H1 (cell line): ENCODE results near the gene CIAO3. TPM values are rescaled to one million over a fixed set of nuclear protein-coding genes. Genes with fewer than 3 reads are reported as not detected.

ENCODE experiments used
- CTCF ChIA-PET: fragments of 300-600 bp; sonication (Branson Sonifier 250); formaldehyde crosslinking; loops from one replicate; lab custom pipeline; 2021; ENCODE audit not compliant: partially characterized antibody; lab: Charles Lee
- POLR2A ChIA-PET: fragments of 300-600 bp; sonication (Branson Sonifier 250); formaldehyde crosslinking; loops from one replicate; lab custom pipeline; 2021; ENCODE audit warnings: inconsistent platforms; ENCODE audit not compliant: partially characterized antibody; lab: Charles Lee
- DNase-seq, 2 experiments: peaks; one replicate each; pipeline versions ENCODE4 v3.0.0 to v3.0.0-alpha.2; 2010 to 2022; ENCODE audit warnings: low spot score in 2 of 2, low read depth in 1 of 2, mixed read lengths in 1 of 2
- FAIRE-seq: peaks from 2 replicates; lab custom pipeline; 2011; peaks lifted over from hg19 to GRCh38; lab: Jason Lieb, UNC
- H2AFZ ChIP-seq: 2 replicates; pipeline ENCODE4 v1.8.1; 2012; ENCODE audit warnings: low read length, inconsistent platforms
- H2AK5ac ChIP-seq: 2 replicates; pipeline ENCODE4 v1.6.1; 2013; ENCODE audit warnings: low read depth, low read length
- H2BK120ac ChIP-seq: replicated peaks from 2 replicates; pipeline ENCODE3; 2013; ENCODE audit warnings: low read depth, low read length, inconsistent platforms
- H2BK12ac ChIP-seq: 2 replicates; pipeline ENCODE4 v1.6.1; 2013; ENCODE audit warnings: low read depth, low read length
- H2BK15ac ChIP-seq: 2 replicates; pipeline ENCODE4 v1.6.1; 2013; ENCODE audit warnings: low read length
- H2BK20ac ChIP-seq: 2 replicates; pipeline ENCODE4 v1.6.1; 2013; ENCODE audit warnings: low read length
- H2BK5ac ChIP-seq: 2 replicates; pipeline ENCODE4 v1.6.1; 2013; ENCODE audit warnings: low read depth, low read length
- H3K14ac ChIP-seq: 2 replicates; pipeline ENCODE4 v1.6.1; 2013; ENCODE audit warnings: inconsistent platforms; ENCODE audit not compliant: insufficient read length
- H3K18ac ChIP-seq: 2 replicates; pipeline ENCODE4 v1.6.1; 2013; ENCODE audit warnings: low read length; ENCODE audit errors: extremely low read depth
- H3K23ac ChIP-seq: 2 replicates; pipeline ENCODE4 v1.6.1; 2013; ENCODE audit warnings: inconsistent platforms; ENCODE audit not compliant: insufficient read length
- H3K23me2 ChIP-seq: 2 replicates; pipeline ENCODE4 v1.6.1; 2013; ENCODE audit warnings: low read depth, low read length
- H3K27ac ChIP-seq: 2 replicates; pipeline ENCODE4 v1.6.1; 2011; ENCODE audit warnings: low read depth, low read length, inconsistent platforms
- H3K27me3 ChIP-seq, 4 experiments: replicated peaks in 1 of 4; 1 replicate in 1 of 4; 2 replicates in 3 of 4; pipeline versions ENCODE4 v1.6.1 to v1.8.1; 2011 to 2013; ENCODE audit warnings: low read length in 3 of 4, mild to moderate bottlenecking in 3 of 4, inconsistent platforms in 2 of 4, mixed read lengths in 2 of 4, moderate library complexity in 1 of 4; ENCODE audit not compliant: control insufficient read depth in 3 of 4, insufficient read depth in 3 of 4; ENCODE audit errors: extremely low read depth in 1 of 4
- H3K36me3 ChIP-seq, 4 experiments: 2 replicates each; pipeline versions ENCODE4 v1.6.1 to v1.8.1; 2011 to 2013; ENCODE audit warnings: mild to moderate bottlenecking in 4 of 4, low read length in 3 of 4, moderate library complexity in 2 of 4, control low read depth in 1 of 4, inconsistent platforms in 1 of 4; ENCODE audit not compliant: insufficient read depth in 4 of 4, control insufficient read depth in 2 of 4
- H3K4ac ChIP-seq: replicated peaks from 2 replicates; pipeline ENCODE3; 2013; ENCODE audit warnings: low read length, low read depth, mixed read lengths, inconsistent platforms; ENCODE audit not compliant: insufficient read length
- H3K4me1 ChIP-seq, 4 experiments: replicated peaks in 1 of 4; 1 replicate in 1 of 4; 2 replicates in 3 of 4; pipeline versions ENCODE4 v1.6.1 to v1.8.1; 2011 to 2013; ENCODE audit warnings: low read length in 3 of 4, inconsistent platforms in 2 of 4, mixed read lengths in 1 of 4; ENCODE audit not compliant: insufficient read depth in 4 of 4, control insufficient read depth in 3 of 4
- H3K4me2 ChIP-seq, 2 experiments: 2 replicates each; pipeline versions ENCODE4 v1.6.1 to v1.8.1; 2011 to 2013; ENCODE audit warnings: low read depth in 2 of 2, low read length in 2 of 2, control low read depth in 1 of 2, inconsistent platforms in 1 of 2, mild to moderate bottlenecking in 1 of 2; ENCODE audit not compliant: insufficient read depth in 1 of 2
- H3K4me3 ChIP-seq, 4 experiments: fragments of 200-600, 300-600 bp in 1 of 4; sonication (generic), shearing (Covaris generic), sonication (Bioruptor Twin) in 1 of 4; 2 replicates each; pipeline versions ENCODE4 v1.5.1 to v1.8.1; 2011 to 2016; ENCODE audit warnings: low read length in 4 of 4, low read depth in 3 of 4, control low read depth in 2 of 4, inconsistent platforms in 2 of 4, mild to moderate bottlenecking in 2 of 4, mixed read lengths in 1 of 4, moderate library complexity in 1 of 4; ENCODE audit not compliant: insufficient read depth in 2 of 4; ENCODE audit errors: extremely low read depth in 1 of 4
- H3K56ac ChIP-seq: replicated peaks from 2 replicates; pipeline ENCODE3; 2013; ENCODE audit warnings: low read depth, mild to moderate bottlenecking, mixed read lengths, low read length, inconsistent platforms; ENCODE audit not compliant: insufficient read length
- H3K79me1 ChIP-seq: 2 replicates; pipeline ENCODE4 v1.6.1; 2013; ENCODE audit warnings: low read depth, low read length, control low read depth
- H3K79me2 ChIP-seq, 2 experiments: 2 replicates each; pipeline versions ENCODE4 v1.6.1 to v1.8.1; 2012 to 2013; ENCODE audit warnings: low read length in 2 of 2, mild to moderate bottlenecking in 2 of 2, inconsistent platforms in 1 of 2; ENCODE audit not compliant: insufficient read depth in 2 of 2, control insufficient read depth in 1 of 2
- H3K9ac ChIP-seq, 4 experiments: replicated peaks in 1 of 4; 1 replicate in 1 of 4; 2 replicates in 3 of 4; pipeline versions ENCODE4 v1.6.1 to v1.8.1; 2011 to 2013; ENCODE audit warnings: low read depth in 3 of 4, low read length in 3 of 4, control low read depth in 2 of 4, mild to moderate bottlenecking in 2 of 4, moderate library complexity in 2 of 4, inconsistent platforms in 1 of 4; ENCODE audit errors: extremely low read depth in 1 of 4
- H3K9me3 ChIP-seq, 2 experiments: 2 replicates each; pipeline versions ENCODE4 v1.6.1 to v1.8.1; 2012 to 2013; ENCODE audit warnings: mild to moderate bottlenecking in 2 of 2, moderate library complexity in 2 of 2, control low read depth in 1 of 2, inconsistent platforms in 1 of 2, low read depth in 1 of 2, low read length in 1 of 2, mixed read lengths in 1 of 2; ENCODE audit not compliant: insufficient read depth in 2 of 2
- H4K20me1 ChIP-seq, 2 experiments: replicated peaks in 1 of 2; 2 replicates each; pipeline versions ENCODE3 to v1.8.1; 2011 to 2013; ENCODE audit warnings: inconsistent platforms in 2 of 2, low read length in 2 of 2, mild to moderate bottlenecking in 1 of 2; ENCODE audit not compliant: insufficient read depth in 2 of 2, control insufficient read depth in 1 of 2
- H4K5ac ChIP-seq: 2 replicates; pipeline ENCODE4 v1.6.1; 2013; ENCODE audit warnings: low read length, low read depth, mixed read lengths, inconsistent platforms; ENCODE audit not compliant: insufficient read length
- H4K8ac ChIP-seq: 2 replicates; pipeline ENCODE4 v1.8.0; 2013; ENCODE audit warnings: mild to moderate bottlenecking, moderate library complexity, low read length, inconsistent platforms; ENCODE audit not compliant: insufficient read depth; ENCODE audit errors: extremely low read depth
- H4K91ac ChIP-seq: replicated peaks from 2 replicates; pipeline ENCODE3; 2013; ENCODE audit warnings: low read length, mixed read lengths, inconsistent platforms; ENCODE audit not compliant: insufficient read length
- ASH2L ChIP-seq: fragments of 200-600, 300-600 bp; sonication (generic); IDR thresholded peaks from one replicate; pipeline ENCODE4 v1.7.1; 2017; ENCODE audit warnings: low read length
- EZH2 ChIP-seq: fragments of 200-600 bp; sonication (generic); IDR thresholded peaks from 2 replicates; pipeline ENCODE4 v1.7.1; 2012; ENCODE audit warnings: low read depth, mild to moderate bottlenecking, moderate library complexity, low read length, inconsistent platforms; ENCODE audit not compliant: severe bottlenecking
- KDM1A ChIP-seq: fragments of 200-600, 300-600 bp; sonication (generic); IDR thresholded peaks from 2 replicates; pipeline ENCODE4 v1.7.1; 2016; ENCODE audit warnings: mild to moderate bottlenecking, low read length, borderline replicate concordance
- KDM4A ChIP-seq: IDR thresholded peaks from one replicate; pipeline ENCODE4 v1.7.1; 2012; ENCODE audit warnings: low read depth, mild to moderate bottlenecking, moderate library complexity, low read length, inconsistent platforms; ENCODE audit not compliant: severe bottlenecking
- NRF1 ChIP-seq: IDR thresholded peaks from 2 replicates; pipeline ENCODE4 v1.6.1; 2011; ENCODE audit warnings: mild to moderate bottlenecking, low read depth, low read length, improper control_type of control experiment
- SIN3A ChIP-seq, 2 experiments: IDR thresholded peaks in 1 of 2; conservative IDR thresholded peaks in 1 of 2; 2 replicates each; pipeline ENCODE4 v1.6.1; 2011 to 2012; ENCODE audit warnings: low read length in 2 of 2, improper control_type of control experiment in 1 of 2, low read depth in 1 of 2, mild to moderate bottlenecking in 1 of 2
- SUZ12 ChIP-seq: fragments of 200-600 bp; sonication (generic); IDR thresholded peaks from 2 replicates; pipeline ENCODE4 v1.6.1; 2012; ENCODE audit warnings: mild to moderate bottlenecking, inconsistent platforms, low read length, moderate library complexity, mixed read lengths
- TAF1 ChIP-seq: IDR thresholded peaks from 2 replicates; pipeline ENCODE4 v1.6.1; 2011; ENCODE audit warnings: mild to moderate bottlenecking, low read depth, low read length
- YY1 ChIP-seq: IDR thresholded peaks from 2 replicates; pipeline ENCODE4 v1.6.1; 2011; ENCODE audit warnings: low read depth, mild to moderate bottlenecking, low read length
- WGBS, 2 experiments: shearing (Covaris generic) in 1 of 2; methylation state at CpG; one replicate each; pipeline versions ENCODE4 v1.1.6 to v1.1.7; 2013 to 2015; ENCODE audit warnings: low lambda C conversion rate in 2 of 2, mixed read lengths in 2 of 2, inconsistent platforms in 1 of 2, low coverage in 1 of 2, missing lambda C conversion rate in 1 of 2; ENCODE audit not compliant: insufficient replicate concordance in 2 of 2, insufficient coverage in 1 of 2, insufficient read length in 1 of 2; ENCODE audit errors: extremely low coverage in 1 of 2, missing lambda C conversion rate in 1 of 2; 5-methylcytosine and 5-hydroxymethylcytosine counted together
- polyA plus RNA-seq, 7 experiments: library from polyadenylated mRNA; depleted of rRNA in 3 of 7; stranded (reverse) in 5 of 7; unstranded in 2 of 7; fragments of >200 nt in 5 of 7; fragments of 200-250 nt in 2 of 7; gene quantifications; 1 replicate in 5 of 7; 2 replicates in 1 of 7; 4 replicates in 1 of 7; pipeline versions ENCODE4 v1.2.1 to v1.2.3, GENCODE V29; 2011 to 2013; ENCODE audit warnings: missing spikeins in 2 of 7, mixed read lengths in 2 of 7
- total RNA-seq: library from RNA; stranded (reverse); fragmentation: NEBNext Ultra II Directional; extraction: Animal tissue kit (Norgen Biotek cat#: 25700); gene quantifications from 2 replicates; pipeline ENCODE4 v1.2.1, GENCODE V29; 2021

Gene CIAO3
- total and polyA plus RNA-seq, 2 of the 8 experiments (the other 6 are each of a cell fraction or from before 2014, with no cell fraction given) = 20.0 to 20.4 TPM

DNA sequence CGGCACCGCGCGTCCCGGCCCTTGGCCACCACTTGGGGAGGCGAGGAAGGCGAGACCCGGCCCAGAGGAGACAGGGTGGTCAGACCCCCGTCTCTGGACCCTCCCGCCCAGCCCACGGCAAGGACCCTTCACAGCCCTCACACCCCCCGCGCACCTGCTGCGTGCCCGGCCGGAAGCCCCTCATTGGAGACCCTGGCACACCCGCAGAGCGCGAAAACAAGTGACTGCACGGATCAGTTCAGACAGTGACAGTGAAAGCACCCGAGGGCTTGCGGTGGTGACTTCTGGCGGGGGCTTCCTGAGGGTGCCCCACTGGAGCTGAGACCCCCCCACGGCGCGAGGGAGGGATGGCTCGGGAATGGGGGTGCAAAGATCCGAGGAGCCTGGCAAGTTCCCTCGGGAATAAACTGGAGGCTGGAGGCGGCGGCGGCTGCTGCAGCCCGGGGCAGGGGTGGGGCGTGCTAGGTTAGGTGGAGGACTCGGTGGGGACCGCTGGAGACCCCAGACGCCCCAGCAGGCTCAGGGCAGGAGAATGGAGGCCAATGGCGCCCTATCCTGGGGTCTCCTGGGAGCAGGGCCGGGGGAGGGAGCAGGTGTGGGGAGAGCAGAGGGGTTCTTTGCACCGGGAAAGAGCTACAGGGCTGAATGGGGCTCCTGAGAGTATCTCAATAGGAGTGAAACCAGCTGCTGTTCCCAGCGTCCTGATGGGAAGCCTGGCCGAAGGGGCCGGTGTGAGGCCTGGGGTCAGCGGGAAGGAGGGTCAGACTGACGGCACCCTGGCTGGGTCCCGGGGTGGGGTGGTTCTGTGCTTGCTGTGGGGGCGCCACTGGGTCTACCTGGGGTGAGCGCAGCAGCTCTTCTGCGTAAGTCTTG lies 34.4 kb downstream of the CIAO3 start:
- no peak overlapping the region for H3K23ac ChIP-seq
- H3K79me1 ChIP-seq = no peaks in the 10 kb centered on the region
- H4K20me1 ChIP-seq = peaks cover 7 to 23% of the 10 kb centered on the region in 2 experiments
- no peak overlapping the region for H3K9ac ChIP-seq
- H2BK15ac ChIP-seq = no peak overlapping the region
- H2AFZ ChIP-seq = no peak overlapping the region
- no peak overlapping the region for H4K5ac ChIP-seq
- no peak overlapping the region for H2BK5ac ChIP-seq
- peak overlapping the region; percentile 85 for H4K8ac ChIP-seq
- no peak overlapping the region for H3K27ac ChIP-seq
- H2AK5ac ChIP-seq = no peak overlapping the region
- no peaks in the 10 kb centered on the region for H3K79me2 ChIP-seq
- TF ChIP-seq SIN3A (conservative IDR thresholded peaks at IDR 0.05 in 1 of 2, IDR thresholded peaks at IDR 0.05 in 1 of 2; ENCODE audit: low read depth in 1 of 2, low read length in 2 of 2) (peak in 1 of 2 experiments; percentile 73; a peak in 1 of 4 replicates), YY1 (peak; percentile 64; the same call in 1 of the 2 replicates), NRF1 (no peak), KDM4A (peak; percentile 32), SUZ12 (peak; percentile 35; the same call in 1 of the 2 replicates), TAF1 (no peak), KDM1A (no peak), ASH2L (peak; percentile 39), EZH2 (peak; percentile 57)
- peaks cover 52 to 86% (median 72%) of the 10 kb centered on the region in 4 experiments for H3K27me3 ChIP-seq
- POLR2A ChIA-PET = interaction anchor here (0.7 to 20.9 kb wide), 11 partner anchors 10 to 795 kb away, joined by 3 to 353 read pairs (median 4); partner anchors contain the start of genes ANTKMT, CCDC78, CIAO3 and HAGHL
- H3K36me3 ChIP-seq = no peaks in the 10 kb centered on the region
- H3K9me3 ChIP-seq = no peaks in the 10 kb centered on the region
- H3K4ac ChIP-seq = no peak overlapping the region
- H3K4me3 ChIP-seq = peak overlapping the region; percentile 34 to 69 (median 50)
- no peak overlapping the region for H3K56ac ChIP-seq
- peaks cover 0 to 9% (median 5%) of the 10 kb centered on the region in 4 experiments; a peak in 4 of 7 replicates for H3K4me1 ChIP-seq
- FAIRE-seq (no peak), DNase-seq (peak in 1 of 2 experiments; percentile 71)
- H3K4me2 ChIP-seq = peak overlapping the region; percentile 66 to 92
- no peak overlapping the region for H2BK20ac ChIP-seq
- no peak overlapping the region for H3K14ac ChIP-seq
- peaks cover 12% of the 10 kb centered on the region; the same call in 1 of the 2 replicates for H3K23me2 ChIP-seq
- 17% methylated on average over 29 of the region's 49 CpGs; no CpG with 5 or more reads in 1 of the 2 experiments for WGBS, 2 experiments
- H2BK120ac ChIP-seq = no peak overlapping the region
- H3K18ac ChIP-seq = no peak overlapping the region
- CTCF ChIA-PET = interaction anchor here (0.8 to 33.4 kb wide), 9 partner anchors 9 to 351 kb away, joined by 3 to 977 read pairs (median 5); partner anchors contain the start of genes ANTKMT, CCDC78, CHTF18 and CIAO3
- no peak overlapping the region for H4K91ac ChIP-seq
- H2BK12ac ChIP-seq = no peak overlapping the region
